Fibroblast of peridontal ligament (primary cell): ENCODE data around the gene HOXA10.

Source experiments
- DNase-seq: peaks from one replicate; pipeline ENCODE4 v3.0.0-alpha.2; 2010; ENCODE audit errors: extremely low read depth

Gene HOXA10

DNA sequence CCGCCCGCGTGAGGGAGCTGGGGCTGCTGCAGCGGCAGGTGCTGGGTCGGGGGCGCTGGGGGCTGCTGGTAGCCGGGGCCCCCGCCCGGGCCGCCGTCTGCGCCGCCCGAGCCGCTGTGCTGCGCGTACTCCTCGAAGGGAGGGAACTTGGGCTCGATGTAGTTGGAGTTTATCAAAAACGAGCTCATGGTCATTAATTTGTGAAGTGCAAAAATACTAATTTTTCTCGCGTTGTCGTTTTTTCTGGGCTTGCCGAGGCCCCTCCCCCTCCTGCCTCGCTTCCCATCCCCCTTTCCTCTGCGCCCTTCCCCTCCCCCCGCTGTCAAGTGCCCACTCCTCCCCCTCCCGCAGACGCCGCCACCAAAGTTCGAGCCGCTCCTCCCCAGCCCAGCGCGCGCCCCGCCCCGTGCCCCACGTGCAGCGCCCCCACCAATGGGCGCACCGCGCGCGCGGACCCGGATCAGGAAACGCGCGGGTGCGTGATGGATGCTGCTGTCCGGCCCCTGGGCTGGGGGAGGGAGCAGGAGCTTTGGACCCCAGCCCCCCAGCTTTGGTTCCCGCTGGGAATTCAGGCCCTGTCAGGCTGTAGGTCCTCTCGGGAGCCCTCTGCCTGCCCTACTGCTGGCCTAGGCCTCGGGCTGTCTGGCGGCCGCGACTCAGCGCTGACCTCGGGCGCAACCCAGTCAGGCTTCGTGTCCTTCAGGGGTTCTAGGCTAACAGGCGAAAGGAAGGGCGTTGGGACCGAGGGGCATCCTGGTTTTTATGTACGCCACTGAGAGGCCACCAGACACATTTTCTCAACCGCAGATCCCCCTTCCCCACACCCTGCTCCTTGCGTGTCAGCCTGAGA is 43.4 kb downstream of the HOXA10 start, which contains the start of gene HOXA4:
TSS of gene HOXA4 (minus strand) at position 218 of the 850 bp plus-strand sequence. CDS start at position 194, 24 bp downstream.
- DNase-seq, result no peak

- no peak for DNase-seq
These were observed 44.2 kb downstream of the HOXA10 start for GRCh38 chr7:27129729-27130539.

DNA sequence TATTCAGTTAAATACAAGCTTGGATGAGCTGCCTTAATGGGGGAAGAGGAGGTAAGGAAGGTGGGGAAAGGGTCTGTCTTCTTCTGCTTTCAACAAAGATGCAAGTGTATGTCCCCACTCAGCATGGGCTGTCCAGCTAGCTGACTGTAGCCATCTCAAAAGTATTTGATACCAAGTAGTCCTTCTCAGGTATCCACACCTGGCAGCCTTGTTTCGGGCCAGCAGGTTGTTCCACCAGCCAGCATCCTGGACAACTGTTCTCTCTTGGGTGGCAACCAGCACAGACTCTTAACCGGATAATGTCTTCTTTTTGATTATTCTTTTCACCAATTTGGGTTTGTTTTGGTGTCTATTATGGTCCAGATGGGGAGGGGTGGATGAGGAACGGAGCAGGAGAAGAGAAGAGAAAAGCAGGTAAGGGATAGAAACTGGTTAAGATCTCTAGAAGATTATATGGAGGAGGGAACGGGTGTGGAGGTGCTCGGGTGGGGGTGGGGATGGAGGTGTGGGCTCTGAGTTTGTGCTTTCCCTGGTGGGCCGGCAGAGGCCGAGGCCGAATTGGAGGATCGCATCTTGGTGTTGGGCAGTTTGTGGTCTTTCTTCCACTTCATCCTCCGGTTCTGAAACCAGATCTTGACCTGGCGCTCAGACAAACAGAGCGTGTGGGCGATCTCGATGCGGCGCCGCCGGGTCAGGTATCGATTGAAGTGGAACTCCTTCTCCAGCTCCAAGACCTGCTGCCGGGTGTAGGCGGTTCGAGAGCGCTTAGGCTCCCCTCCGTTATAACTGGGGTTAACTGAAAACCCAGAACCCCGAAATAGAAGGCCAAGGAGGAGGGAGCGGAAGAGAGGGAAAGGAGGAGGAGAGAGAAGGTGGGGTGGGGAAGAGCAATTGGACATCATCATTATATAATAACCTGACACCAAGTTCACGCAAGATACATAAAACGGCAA is 45.1 kb downstream of the HOXA10 start:
- no peak for DNase-seq

DNA sequence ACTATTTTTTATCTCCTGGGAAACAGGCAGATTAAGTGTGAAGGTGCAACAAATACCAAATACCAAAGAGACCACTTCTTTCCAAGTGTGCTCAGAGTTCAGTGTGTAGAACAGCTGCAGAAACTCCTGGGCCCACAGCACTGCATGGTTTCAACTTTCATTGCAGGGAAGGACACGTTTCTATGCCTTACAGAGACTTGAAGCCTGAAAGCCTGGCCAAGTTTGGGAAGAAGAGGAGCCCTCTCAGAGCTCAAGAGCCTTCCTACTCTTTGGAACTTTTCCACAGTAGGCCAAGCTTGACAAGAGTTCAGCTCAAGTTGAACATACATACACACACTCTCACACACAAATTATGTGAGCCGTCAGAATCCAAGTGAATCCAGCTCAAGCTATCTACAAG is 46.1 kb downstream of the HOXA10 start:
- DNase-seq, result no peak

- no peak for DNase-seq
These were observed 47.4 kb downstream of the HOXA10 start for GRCh38 chr7:27126596-27127327.

DNA sequence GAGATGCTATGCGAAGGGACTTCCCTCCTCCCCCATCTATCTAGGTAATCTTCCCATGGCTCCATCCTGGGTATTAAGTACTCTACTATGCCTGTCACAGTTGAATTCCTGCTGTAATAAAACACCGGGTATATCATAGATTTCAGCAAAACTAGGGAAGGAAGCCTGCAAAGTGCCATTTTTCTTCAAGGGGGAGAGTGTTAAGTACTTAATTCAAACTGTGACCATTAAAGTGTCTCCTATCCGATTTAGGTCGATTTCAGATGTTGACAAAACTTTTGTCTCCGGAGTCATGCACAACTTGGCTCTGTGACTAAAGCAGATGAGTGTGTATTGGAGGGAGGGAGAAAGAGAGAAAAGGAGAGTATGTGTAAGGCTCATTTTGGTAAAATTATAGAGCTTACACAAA is 48.1 kb downstream of the HOXA10 start:
- DNase-seq, result no peak

GRCh38 chr7:27124902-27125689 is 49.0 kb downstream of the HOXA10 start:
- no peak for DNase-seq

DNA sequence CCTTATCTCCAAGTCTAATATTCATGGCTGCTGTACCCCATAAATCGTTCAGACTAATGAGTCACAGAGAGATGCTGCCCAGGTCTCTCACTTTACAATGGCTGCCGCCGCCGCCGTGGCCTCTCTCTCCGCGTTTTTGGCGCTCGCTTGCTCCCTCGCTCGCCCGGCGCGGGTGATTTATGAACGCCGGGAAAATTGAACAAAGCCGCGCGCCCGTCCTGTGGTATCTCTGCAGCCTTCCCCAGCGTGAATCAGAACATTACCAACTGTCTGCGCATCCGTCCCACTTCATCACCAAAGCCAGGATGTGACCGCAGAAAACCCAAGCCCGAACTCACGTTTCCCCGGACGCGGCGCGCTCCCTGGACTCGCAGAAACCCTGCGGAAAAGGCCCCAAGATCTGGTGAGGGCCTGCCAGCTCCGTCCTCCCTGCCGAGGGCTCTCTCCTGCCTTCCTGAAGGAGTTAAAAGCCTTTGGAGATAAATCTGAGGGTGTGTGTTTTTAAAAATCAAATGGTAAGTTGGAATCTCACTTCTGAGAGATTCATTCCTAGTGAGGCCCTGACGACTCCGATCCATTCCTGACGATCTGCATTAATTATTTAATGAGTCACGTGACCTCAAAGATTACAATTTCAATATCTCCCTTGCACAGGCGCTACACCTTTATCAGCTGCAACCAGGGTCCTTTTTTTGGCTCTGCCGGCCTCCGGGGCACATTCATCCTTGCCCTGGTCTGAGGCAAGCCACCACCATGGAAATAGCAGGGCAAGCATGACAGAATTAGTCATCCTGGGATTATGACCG is 49.8 kb downstream of the HOXA10 start:
- no peak for DNase-seq

- DNase-seq, result no peak
These were observed 50.6 kb downstream of the HOXA10 start for GRCh38 chr7:27123477-27124053.

- DNase-seq, result no peak
These were observed 51.1 kb downstream of the HOXA10 start for GRCh38 chr7:27123007-27123476.

GRCh38 chr7:27122077-27122910 is 51.8 kb downstream of the HOXA10 start:
- DNase-seq, result no peak

DNA sequence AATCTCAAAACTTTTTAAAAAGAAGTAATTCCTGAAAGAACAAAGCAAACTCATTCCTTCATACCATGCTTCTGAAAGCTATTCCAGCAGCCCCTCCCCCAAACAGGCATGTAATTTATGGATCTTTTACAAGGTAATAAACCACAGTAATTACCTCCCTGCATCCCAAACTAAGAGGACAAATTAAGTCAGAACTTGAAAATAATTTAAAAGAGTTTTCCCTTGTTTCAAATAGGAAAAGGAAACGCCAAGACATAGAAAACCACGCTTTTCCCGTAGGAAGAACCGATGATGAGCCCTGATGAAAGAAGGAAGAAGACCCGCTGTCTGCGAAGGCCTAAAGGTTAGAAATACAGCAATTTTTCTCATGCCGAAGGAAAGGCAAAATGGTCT is 52.4 kb downstream of the HOXA10 start:
- DNase-seq, result no peak
